AG04449 (cell line): Measurements from ENCODE around the gene AGBL3.

Experiments
- CTCF ChIA-PET: fragments of 350-600 bp; formaldehyde crosslinking; extraction: SDS; loops from one replicate; lab custom pipeline; 2021; ENCODE audit warnings: antibody characterized with exemption; lab: Yijun Ruan, JAX
- POLR2A ChIA-PET: fragments of 400-600, 350-600 bp; formaldehyde crosslinking; extraction: SDS; loops from one replicate; lab custom pipeline; 2020; ENCODE audit warnings: antibody characterized with exemption, inconsistent platforms; lab: Yijun Ruan, JAX
- DNase-seq: peaks from one replicate; pipeline ENCODE4 v3.0.0-alpha.2; 2010; ENCODE audit warnings: low read depth, low spot score
- H3K4me3 ChIP-seq: 2 replicates; pipeline ENCODE4 v1.5.1; 2011; ENCODE audit warnings: low read depth, mild to moderate bottlenecking, control low read depth, low read length
- CTCF ChIP-seq: IDR thresholded peaks from one replicate; pipeline ENCODE4 v1.5.1; 2011; ENCODE audit warnings: mild to moderate bottlenecking, moderate library complexity, low read length, control low read depth, inconsistent platforms; ENCODE audit not compliant: insufficient read depth; ENCODE audit errors: missing control alignments

The AGBL3 gene

DNA sequence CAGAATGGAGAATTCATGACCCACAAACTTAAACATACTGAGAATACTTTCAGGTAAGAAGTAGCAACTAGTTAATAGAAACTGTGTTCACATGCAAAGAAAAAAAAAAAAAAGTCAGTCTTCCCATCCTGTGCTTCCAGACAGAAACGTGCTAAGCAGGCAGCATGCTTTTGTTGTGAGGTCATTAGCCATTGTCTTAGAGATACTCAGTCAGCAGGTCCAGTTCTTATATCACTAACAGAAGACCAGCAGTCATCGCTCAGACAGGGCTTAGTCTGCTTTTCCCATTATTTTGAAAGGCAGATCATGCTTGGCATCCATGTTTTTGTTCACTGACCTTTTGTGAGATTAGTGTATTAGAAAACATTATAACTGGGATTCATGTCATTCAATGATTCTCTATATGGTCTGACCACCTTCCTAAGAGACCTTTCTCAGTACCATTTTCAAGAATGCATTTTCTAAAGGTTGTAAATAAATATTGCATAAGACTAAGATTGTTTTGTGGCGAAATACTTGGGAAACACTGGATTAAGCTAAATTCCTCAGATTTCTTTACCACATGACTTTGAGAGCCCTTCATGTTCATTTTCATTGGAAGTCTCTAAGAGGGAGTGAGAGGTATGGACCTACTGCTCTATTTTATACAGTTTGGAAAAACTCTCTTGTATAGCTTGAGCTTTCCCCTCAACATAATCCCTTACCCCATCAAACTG lies 45.0 kb upstream of the AGBL3 start:
- H3K4me3 ChIP-seq, result no peak overlapping the region
- TF ChIP-seq CTCF, result no peak
- ChIA-PET POLR2A (no interaction called here), CTCF (interaction anchor here (0.9 to 1.1 kb wide), 2 partner anchors 250 to 251 kb away, joined by 3 read pairs; no protein-coding TSS in a partner anchor)
- no peak for DNase-seq

- POLR2A ChIA-PET, result no interaction called here
These were observed 44.4 kb upstream of the AGBL3 start for GRCh38 chr7:134941952-134942351.

GRCh38 chr7:134942690-134943466 lies 43.4 kb upstream of the AGBL3 start:
- POLR2A ChIA-PET, result no interaction called here

More at GRCh38 chr7:134941952-134942351, 44.4 kb upstream of the AGBL3 start:
- no peak overlapping the region for H3K4me3 ChIP-seq
- DNase-seq, result no peak
- CTCF ChIA-PET, result no interaction called here
- no peak for TF ChIP-seq CTCF

DNA sequence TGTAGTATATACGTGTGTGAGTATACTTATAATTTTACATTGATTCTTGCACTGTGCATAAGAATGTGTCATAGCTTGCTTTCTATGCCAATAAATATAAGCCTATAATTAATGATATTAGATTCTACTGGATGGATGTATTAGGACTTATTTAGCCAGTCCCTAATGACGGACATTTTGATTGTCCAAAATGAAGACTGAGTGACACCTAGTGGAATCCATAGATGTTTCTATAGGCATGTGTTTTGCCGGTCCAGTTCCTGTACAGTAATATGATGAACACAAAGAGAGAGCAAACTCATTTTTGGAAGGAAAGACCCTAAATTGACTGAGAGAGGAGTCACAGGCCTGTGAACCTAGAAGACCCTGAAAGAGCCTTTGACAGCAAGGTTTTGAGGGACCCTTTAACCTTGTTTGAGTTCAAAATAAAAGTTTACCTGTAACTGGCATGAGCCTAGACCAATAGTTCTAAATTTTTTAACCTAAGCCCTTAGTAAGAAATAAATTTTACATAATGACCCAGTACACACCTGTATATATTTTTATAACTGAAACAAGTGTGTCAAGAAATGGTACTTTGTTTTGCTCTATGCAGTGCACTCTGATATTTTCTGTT lies 42.4 kb upstream of the AGBL3 start:
- DNase-seq, result no peak
- ChIA-PET CTCF (no interaction called here), POLR2A (no interaction called here)
- no peak overlapping the region for H3K4me3 ChIP-seq
- no peak for TF ChIP-seq CTCF

More at GRCh38 chr7:134942690-134943466, 43.4 kb upstream of the AGBL3 start:
- CTCF ChIA-PET, result interaction anchor here (0.6 kb wide), 1 partner anchor 253 kb away, joined by 4 read pairs; no protein-coding TSS in a partner anchor
- no peak overlapping the region for H3K4me3 ChIP-seq
- TF ChIP-seq CTCF, result no peak
- no peak for DNase-seq

GRCh38 chr7:134945691-134946090 lies 40.6 kb upstream of the AGBL3 start:
- DNase-seq, result no peak
- no peak overlapping the region for H3K4me3 ChIP-seq
- ChIA-PET CTCF (interaction anchor here (1.2 kb wide), 1 partner anchor 256 kb away, joined by 3 read pairs; no protein-coding TSS in a partner anchor), POLR2A (no interaction called here)
- TF ChIP-seq CTCF, result no peak
